Esophagus muscularis mucosa (tissue), 3 donors: ENCODE measurements around the gene COX4I1.

Experiments
- POLR2AphosphoS5 ChIP-seq, 2 donors: sonication (generic); formaldehyde crosslinking; IDR thresholded peaks; one replicate each; pipeline ENCODE4 v1.6.1; 2017; ENCODE audit warnings: antibody characterized with exemption in 2 of 2
- TF ChIP-seq, protein P1 (sequence below), 3 experiments: fragments of 200-600 bp in 2 of 3; fragments of 450-650 bp in 1 of 3; sonication (generic) in 2 of 3; IDR thresholded peaks; one replicate each; pipeline ENCODE4 v1.5.1; 2017 to 2019; ENCODE audit warnings: antibody characterized with exemption in 3 of 3, mild to moderate bottlenecking in 2 of 3, moderate library complexity in 1 of 3

GRCh38 chr16:85830821-85831220 lies 31.3 kb downstream of the COX4I1 start:
- no peak for TF ChIP-seq POLR2AphosphoS5 (IDR thresholded peaks at IDR 0.05)
- TF ChIP-seq, protein P1, sequence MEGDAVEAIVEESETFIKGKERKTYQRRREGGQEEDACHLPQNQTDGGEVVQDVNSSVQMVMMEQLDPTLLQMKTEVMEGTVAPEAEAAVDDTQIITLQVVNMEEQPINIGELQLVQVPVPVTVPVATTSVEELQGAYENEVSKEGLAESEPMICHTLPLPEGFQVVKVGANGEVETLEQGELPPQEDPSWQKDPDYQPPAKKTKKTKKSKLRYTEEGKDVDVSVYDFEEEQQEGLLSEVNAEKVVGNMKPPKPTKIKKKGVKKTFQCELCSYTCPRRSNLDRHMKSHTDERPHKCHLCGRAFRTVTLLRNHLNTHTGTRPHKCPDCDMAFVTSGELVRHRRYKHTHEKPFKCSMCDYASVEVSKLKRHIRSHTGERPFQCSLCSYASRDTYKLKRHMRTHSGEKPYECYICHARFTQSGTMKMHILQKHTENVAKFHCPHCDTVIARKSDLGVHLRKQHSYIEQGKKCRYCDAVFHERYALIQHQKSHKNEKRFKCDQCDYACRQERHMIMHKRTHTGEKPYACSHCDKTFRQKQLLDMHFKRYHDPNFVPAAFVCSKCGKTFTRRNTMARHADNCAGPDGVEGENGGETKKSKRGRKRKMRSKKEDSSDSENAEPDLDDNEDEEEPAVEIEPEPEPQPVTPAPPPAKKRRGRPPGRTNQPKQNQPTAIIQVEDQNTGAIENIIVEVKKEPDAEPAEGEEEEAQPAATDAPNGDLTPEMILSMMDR (IDR thresholded peaks at IDR 0.05) = no peak
